ENCODE data around the gene KNDC1.
A peak's percentile ranks its signal among the peaks of the same experiment; 100 is the strongest.

KNDC1 gene

GRCh38 chr10:133242611-133243356 lies 82.8 kb downstream of the KNDC1 start:
- peak; percentile 21 for DNase-seq (ENCODE audit: low spot score)

- DNase-seq (ENCODE audit: low spot score): no peak
Measured at GRCh38 chr10:133243593-133243992, 83.6 kb downstream of the KNDC1 start.

GRCh38 chr10:133245439-133246235 lies 85.6 kb downstream of the KNDC1 start:
- DNase-seq (ENCODE audit: low spot score): peak; percentile 88

- no peak for DNase-seq (ENCODE audit: low spot score)
Measured at GRCh38 chr10:133246236-133246626, 86.2 kb downstream of the KNDC1 start.

GRCh38 chr10:133247681-133248333 lies 87.8 kb downstream of the KNDC1 start:
- no peak for DNase-seq (ENCODE audit: low spot score)

GRCh38 chr10:133248334-133248715 lies 88.3 kb downstream of the KNDC1 start:
- DNase-seq (ENCODE audit: low spot score): no peak

- no peak for DNase-seq (ENCODE audit: low spot score)
Measured at GRCh38 chr10:133249094-133249780, 89.2 kb downstream of the KNDC1 start.

- DNase-seq (ENCODE audit: low spot score): no peak
Measured at GRCh38 chr10:133249975-133250754, 90.1 kb downstream of the KNDC1 start.

- peak; percentile 35 for DNase-seq (ENCODE audit: low spot score)
Measured at GRCh38 chr10:133251388-133252222, 91.6 kb downstream of the KNDC1 start.

- no peak for DNase-seq (ENCODE audit: low spot score)
Measured at GRCh38 chr10:133252223-133252552, 92.2 kb downstream of the KNDC1 start.

GRCh38 chr10:133253361-133253955 lies 93.4 kb downstream of the KNDC1 start:
- no peak for DNase-seq (ENCODE audit: low spot score)

- DNase-seq (ENCODE audit: low spot score): no peak
Measured at GRCh38 chr10:133254421-133255120, 94.6 kb downstream of the KNDC1 start.

- DNase-seq (ENCODE audit: low spot score): no peak
Measured at GRCh38 chr10:133255323-133255722, 95.3 kb downstream of the KNDC1 start.

- peak; percentile 64 for DNase-seq (ENCODE audit: low spot score)
Measured at GRCh38 chr10:133257489-133258065, 97.6 kb downstream of the KNDC1 start.

GRCh38 chr10:133258066-133258817 lies 98.2 kb downstream of the KNDC1 start:
- peak; percentile 58 for DNase-seq (ENCODE audit: low spot score)

- DNase-seq (ENCODE audit: low spot score): peak; percentile 34
Measured at GRCh38 chr10:133258818-133259601, 99.0 kb downstream of the KNDC1 start.

- no peak for DNase-seq (ENCODE audit: low spot score)
Measured at GRCh38 chr10:133259602-133259989, 99.6 kb downstream of the KNDC1 start.

Measured in hematopoietic multipotent progenitor cell treated with erythropoietin and hydrocortisone succinate and interleukin-3 and kit ligand, for 17 days (in vitro differentiated cells).